HepG2 (cell line): ENCODE results near the gene GOLGA8N.
"Not testable (repeated sequence)": the region's sequence is repeated elsewhere in the genome, so short reads cannot be mapped to it uniquely, and the experiment has no call there.

Experiments used
- BRCA1 ChIP-seq: sonication (generic); formaldehyde crosslinking; IDR thresholded peaks from 2 replicates; pipeline ENCODE4 v1.4.0; 2020; ENCODE audit warnings: missing genetic modification reagents
- CTCF ChIP-seq: sonication (generic); formaldehyde crosslinking; IDR thresholded peaks from 2 replicates; pipeline ENCODE4 v1.5.0; 2020; ENCODE audit warnings: mild to moderate bottlenecking, missing genetic modification reagents, moderate library complexity
- EHMT2 ChIP-seq: fragments of 200-600 bp; sonication (generic); IDR thresholded peaks from 2 replicates; pipeline ENCODE4 v1.7.0; 2017; ENCODE audit warnings: antibody characterized with exemption, low read depth, low read length, borderline replicate concordance
- GABPB1 ChIP-seq: IDR thresholded peaks from 2 replicates; pipeline ENCODE4 v1.6.1; 2016; ENCODE audit warnings: mild to moderate bottlenecking, missing genetic modification reagents, moderate library complexity, missing compliant biosample characterization
- MAZ ChIP-seq, 2 experiments: sonication (generic) in 1 of 2; formaldehyde crosslinking in 1 of 2; IDR thresholded peaks; 2 replicates each; pipeline versions ENCODE4 v1.5.0 to v1.6.1; 2012 to 2020; ENCODE audit warnings: low read depth in 2 of 2, mild to moderate bottlenecking in 2 of 2, borderline replicate concordance in 1 of 2, improper control_type of control experiment in 1 of 2, low read length in 1 of 2, missing genetic modification reagents in 1 of 2, moderate library complexity in 1 of 2
- MED1 ChIP-seq: sonication (generic); formaldehyde crosslinking; IDR thresholded peaks from 2 replicates; pipeline ENCODE4 v1.4.0; 2020; ENCODE audit warnings: missing genetic modification reagents
- NFE2L1 ChIP-seq: sonication (generic); formaldehyde crosslinking; IDR thresholded peaks from 2 replicates; pipeline ENCODE4 v1.4.0; 2020; ENCODE audit warnings: missing genetic modification reagents, mild to moderate bottlenecking, borderline replicate concordance
- POLR2AphosphoS5 ChIP-seq: IDR thresholded peaks from 2 replicates; pipeline ENCODE4 v1.6.1; 2012; ENCODE audit warnings: low read depth, low read length
- RBM39 ChIP-seq: fragments of 200-400 bp; formaldehyde crosslinking; IDR thresholded peaks from one replicate; pipeline ENCODE4 v1.6.1; 2018; ENCODE audit warnings: antibody characterized with exemption, mild to moderate bottlenecking, low read depth, low read length; ENCODE audit not compliant: poor library complexity, severe bottlenecking
- SRF ChIP-seq: IDR thresholded peaks from 2 replicates; pipeline ENCODE4 v1.6.1; 2011; ENCODE audit warnings: mild to moderate bottlenecking, low read depth, low read length, moderate library complexity
- ZBTB2 ChIP-seq: sonication (generic); formaldehyde crosslinking; IDR thresholded peaks from 2 replicates; pipeline ENCODE4 v1.8.0; 2022; ENCODE audit warnings: low read depth, missing genetic modification reagents
- ZNF282 ChIP-seq: fragments of 450-650 bp; IDR thresholded peaks from 2 replicates; pipeline ENCODE4 v1.6.1; 2018; ENCODE audit not compliant: partially characterized antibody
- ZNF446 ChIP-seq: sonication (generic); formaldehyde crosslinking; IDR thresholded peaks from 2 replicates; pipeline ENCODE4 v1.5.0; 2020; ENCODE audit warnings: mild to moderate bottlenecking, missing genetic modification reagents
- TF ChIP-seq, protein P1 (sequence below): sonication (generic); formaldehyde crosslinking; conservative IDR thresholded peaks from 2 replicates; pipeline ENCODE4 v1.8.1; 2023; ENCODE audit warnings: missing genetic modification reagents

DNA sequence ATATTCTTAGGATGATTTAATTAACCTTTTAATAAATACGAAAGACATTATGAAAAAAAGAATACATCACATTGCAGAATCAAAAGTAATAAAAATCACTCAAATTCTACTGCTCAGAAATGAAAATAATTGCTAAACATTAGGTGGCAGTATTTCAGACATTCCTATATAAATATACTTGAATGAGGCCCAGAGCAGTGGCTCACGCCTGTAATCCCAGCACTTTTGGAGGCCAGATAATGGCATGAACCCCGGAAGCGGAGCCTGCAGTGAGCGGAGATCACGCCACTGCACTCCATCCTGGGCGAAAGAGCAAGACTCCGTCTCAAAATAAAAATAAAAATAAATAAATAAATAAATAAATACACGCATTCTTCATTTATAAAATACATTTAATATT is 48.1 kb upstream of the GOLGA8N start:
- TF ChIP-seq, protein P1, sequence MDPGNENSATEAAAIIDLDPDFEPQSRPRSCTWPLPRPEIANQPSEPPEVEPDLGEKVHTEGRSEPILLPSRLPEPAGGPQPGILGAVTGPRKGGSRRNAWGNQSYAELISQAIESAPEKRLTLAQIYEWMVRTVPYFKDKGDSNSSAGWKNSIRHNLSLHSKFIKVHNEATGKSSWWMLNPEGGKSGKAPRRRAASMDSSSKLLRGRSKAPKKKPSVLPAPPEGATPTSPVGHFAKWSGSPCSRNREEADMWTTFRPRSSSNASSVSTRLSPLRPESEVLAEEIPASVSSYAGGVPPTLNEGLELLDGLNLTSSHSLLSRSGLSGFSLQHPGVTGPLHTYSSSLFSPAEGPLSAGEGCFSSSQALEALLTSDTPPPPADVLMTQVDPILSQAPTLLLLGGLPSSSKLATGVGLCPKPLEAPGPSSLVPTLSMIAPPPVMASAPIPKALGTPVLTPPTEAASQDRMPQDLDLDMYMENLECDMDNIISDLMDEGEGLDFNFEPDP: not testable (repeated sequence)
- TF ChIP-seq GABPB1 (CRISPR knock-in tag); MED1 (CRISPR knock-in tag); EHMT2; BRCA1 (CRISPR knock-in tag); SRF; NFE2L1 (CRISPR knock-in tag); RBM39; CTCF (CRISPR knock-in tag); ZBTB2; ZNF282; ZNF446; MAZ (IDR thresholded peaks at IDR 0.05; ENCODE audit: borderline replicate concordance, low read depth, low read length); MAZ (CRISPR knock-in tag; IDR thresholded peaks at IDR 0.05; ENCODE audit: low read depth); POLR2AphosphoS5: not testable (repeated sequence)
